Midbrain (tissue), 1 donor: ENCODE data around the gene AMOTL2.
A peak's percentile ranks its signal among the peaks of the same experiment; 100 is the strongest.

ENCODE experiments used
- DNase-seq: peaks from one replicate; lab custom pipeline; 2025; lab: John Stamatoyannopoulos, UW

The AMOTL2 gene

DNA sequence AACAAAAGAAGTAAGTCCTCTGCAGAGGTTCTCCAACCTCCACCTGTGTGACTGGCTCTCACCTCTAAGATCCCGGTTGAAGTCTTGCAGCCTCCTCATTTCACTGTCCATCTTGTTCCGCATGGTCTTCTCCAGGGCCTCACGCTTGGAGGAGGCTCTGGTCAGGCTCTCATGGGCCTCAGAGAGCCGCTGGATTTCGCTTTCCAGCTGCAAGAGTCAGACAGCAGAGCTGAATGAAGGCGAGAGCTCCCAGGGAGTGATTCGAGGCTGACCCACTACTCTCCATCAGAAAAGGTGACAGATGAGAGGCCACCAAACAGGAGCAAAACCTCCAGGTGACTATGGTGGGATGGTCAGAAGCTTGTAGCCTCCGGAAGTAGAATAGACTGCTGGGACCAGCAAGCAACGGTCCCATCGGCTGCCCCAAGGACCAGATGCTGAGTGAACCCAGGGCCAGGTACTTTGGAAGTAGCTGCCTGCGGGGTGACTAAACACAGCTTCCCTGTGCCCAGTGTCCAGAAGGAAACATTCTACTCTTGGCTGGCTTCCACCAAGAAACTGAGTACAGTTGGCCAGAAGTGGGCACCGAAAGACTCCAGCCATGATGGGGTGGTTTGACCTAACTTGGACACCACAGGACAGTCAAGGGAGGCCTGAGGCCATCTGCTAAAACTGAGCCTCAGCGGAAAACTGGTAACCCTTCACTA is 7.9 kb downstream of the AMOTL2 start:
- DNase-seq = no peak

GRCh38 chr3:134365766-134366065 is 8.5 kb downstream of the AMOTL2 start:
- DNase-seq = no peak

GRCh38 chr3:134364936-134365765 is 9.1 kb downstream of the AMOTL2 start:
- DNase-seq = no peak

DNA sequence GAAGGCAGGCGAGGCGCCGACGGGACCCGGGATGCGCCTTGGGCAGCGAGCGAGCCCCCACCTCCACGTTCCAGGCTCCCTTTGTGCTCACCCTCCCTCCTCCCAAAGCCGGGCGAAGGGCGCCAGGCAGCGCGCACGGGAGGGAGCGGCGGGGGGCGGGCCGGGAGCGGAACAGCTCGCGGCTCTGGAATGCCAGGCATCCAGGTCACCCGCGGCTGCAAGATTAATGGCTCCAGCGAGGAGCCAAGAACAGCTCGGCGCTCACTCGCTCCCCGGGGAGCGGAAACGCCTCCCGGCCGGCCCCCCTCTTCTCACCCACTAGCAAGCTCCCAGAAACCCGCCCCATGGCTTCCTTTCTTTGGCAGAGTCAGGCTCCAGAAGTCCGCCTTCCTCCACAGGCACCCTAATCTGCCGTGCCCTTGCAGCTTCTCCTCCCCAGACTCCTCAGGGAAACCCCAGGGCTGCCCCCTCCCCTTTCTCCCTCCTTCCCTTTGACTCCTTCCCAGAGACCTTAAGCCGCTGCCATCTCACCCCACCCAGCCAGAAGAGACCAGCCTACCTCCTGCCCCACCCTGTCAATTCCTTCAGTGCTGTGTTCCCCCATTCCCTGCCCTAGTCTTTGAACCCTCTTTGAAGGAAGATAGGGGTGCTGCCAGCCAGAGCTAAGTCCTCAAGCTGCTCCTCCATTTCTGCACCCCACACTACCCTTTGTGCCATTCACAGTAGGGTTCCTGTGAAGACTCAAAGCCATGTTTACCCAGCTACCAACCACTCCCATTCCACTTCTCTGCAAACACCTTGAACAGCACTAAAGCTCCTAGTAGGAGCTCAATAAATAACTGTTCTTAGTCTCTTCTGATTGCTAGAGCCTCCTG is 9.9 kb downstream of the AMOTL2 start:
- peak; percentile 84 for DNase-seq

DNA sequence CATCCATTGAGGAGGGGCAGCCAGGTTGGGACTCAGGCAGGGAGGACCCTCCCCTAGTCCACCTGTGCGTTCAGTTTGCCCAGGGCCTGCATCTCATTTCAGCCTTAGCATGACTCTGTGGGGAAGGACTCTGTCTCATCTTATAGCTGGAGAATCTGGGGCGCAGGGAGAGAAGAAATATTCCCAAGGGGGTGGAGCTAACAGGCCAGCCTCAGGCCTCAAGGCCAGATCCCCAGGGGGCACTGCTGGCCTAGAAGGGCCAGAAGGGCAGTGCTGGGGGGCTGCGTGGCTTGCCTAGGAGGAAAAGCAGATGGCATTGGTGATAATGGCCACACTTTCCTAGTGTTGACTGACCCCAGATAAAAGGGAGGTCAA is 10.9 kb downstream of the AMOTL2 start:
- DNase-seq = no peak

GRCh38 chr3:134362670-134363380 is 11.4 kb downstream of the AMOTL2 start:
- DNase-seq = no peak

DNA sequence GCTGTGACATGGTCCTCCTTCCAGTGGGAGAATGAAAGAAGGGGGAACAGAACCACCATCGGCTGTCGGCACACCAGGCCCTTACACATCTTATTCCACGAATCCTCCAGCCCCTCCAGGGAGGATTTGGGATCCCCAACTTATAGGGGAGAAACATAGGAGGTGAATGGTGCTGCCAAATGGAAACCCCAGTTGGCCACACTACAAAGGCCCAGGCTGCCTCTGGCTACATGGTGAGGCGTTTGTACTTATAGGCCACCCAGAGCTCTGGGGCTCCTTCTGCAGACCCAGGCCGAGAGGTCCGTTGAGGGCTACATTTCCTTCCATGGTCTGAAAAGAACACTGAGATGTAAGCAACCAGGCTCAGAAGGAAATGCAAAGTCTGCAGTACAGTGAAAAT is 12.0 kb downstream of the AMOTL2 start:
- no peak for DNase-seq

GRCh38 chr3:134361162-134361835 is 12.9 kb downstream of the AMOTL2 start:
- no peak for DNase-seq

DNA sequence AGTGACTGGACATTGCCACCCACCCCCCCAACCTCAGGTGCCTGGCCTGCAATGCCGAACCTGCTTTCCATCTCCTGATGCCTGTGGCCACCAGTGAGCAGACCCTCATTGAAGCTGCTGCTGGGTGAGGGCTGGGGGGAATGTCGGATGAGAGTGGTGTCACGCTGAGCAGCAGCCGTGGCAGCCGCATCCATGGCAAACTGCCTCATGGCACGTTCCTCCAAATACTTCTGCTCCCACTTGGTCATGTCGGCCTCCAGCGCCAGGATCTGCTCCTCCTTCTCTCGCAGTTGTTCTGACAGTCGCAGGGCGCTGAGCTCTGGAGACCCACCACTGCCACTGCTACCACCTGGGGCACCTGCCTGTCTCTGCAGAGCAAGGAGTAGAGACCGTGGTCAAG is 14.2 kb downstream of the AMOTL2 start:
- no peak for DNase-seq

DNA sequence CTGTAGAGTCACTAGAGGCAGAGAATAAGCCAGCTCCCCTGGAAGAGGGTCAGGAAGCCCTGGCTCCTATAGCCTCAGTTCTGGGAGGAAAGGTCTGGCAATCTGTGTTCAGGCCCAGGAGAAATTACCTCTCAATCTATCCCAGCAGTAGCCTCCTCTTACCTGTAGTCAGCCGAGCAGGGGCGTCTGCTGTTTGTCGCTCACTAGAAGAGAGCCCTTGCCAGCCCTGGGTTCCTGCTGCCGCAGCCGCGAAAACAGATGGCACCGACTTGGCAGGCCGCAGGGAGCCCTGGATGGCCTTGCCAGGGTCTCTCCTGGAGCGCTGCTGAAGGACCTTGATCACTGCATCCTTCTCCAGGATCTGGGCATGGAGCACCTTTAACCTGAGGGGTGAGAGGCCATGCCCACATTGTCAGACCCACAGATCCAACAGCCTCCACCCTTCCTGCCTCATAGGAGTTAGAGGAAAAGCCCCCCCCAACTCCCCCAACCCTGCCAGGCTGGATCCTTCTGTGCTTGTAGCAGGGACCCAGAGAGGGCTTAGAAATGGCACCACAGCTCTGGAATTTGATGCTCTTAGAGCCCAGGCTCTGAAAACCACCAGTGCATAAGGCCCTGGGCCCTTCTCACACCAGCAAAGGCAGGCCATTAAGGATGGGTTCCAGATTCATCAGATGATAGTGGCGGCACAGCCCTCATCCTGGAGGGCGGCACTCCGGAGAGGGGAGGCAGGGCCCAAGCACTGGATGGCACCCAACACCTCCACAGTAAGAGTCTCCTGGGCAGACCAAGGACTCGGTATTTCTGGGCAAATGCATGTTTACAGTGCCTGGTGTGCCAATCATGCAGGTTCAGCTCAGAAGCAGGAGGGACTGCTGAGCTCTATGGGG is 14.9 kb downstream of the AMOTL2 start:
- DNase-seq = no peak

DNA sequence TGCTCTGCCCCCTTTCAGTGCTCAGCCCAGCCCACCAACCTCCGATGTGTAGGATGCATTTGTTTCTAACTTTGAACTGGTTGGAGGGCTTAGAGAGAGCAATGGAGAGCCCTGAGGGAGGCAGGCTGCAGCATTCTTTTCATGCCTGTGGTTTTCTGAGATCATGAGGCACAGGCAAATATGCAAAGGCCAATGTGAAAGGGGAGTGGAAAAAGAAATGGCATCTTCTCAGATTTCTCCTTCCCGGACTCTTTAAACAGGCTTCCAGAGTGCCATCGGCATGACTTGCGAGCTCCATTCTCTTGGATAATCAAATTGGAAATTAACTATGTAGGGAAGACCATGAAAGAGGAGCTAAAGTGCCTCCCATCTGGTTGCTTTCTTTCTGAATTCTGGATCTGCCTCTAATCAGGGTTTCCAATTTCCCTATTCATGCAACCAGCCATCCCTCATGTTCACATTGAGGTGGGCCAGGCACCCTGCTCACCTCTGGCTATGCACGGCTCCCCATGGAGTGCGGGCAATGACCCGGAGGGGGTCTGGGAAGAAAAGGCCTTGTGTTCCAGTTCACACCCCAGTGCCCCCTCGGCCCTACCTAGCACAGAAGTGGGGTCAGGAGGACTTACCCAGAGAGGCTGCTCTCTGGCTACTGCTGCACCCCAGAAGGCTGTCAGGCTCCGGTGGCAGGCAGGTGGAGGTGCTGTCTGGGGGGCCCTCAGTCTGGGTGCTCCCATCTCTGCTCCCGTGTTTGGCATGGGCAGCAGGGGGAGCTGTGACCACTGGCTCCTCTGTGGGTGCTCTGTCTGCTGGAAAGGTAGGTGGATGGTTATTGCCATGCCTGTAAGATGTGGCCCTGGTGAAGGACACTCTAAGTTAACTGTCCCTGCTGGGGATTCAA is 16.1 kb downstream of the AMOTL2 start:
- no peak for DNase-seq

- no peak for DNase-seq
Measured at GRCh38 chr3:134357261-134357913, 16.9 kb downstream of the AMOTL2 start.

- DNase-seq = no peak
Measured at GRCh38 chr3:134356411-134357040, 17.7 kb downstream of the AMOTL2 start.

DNA sequence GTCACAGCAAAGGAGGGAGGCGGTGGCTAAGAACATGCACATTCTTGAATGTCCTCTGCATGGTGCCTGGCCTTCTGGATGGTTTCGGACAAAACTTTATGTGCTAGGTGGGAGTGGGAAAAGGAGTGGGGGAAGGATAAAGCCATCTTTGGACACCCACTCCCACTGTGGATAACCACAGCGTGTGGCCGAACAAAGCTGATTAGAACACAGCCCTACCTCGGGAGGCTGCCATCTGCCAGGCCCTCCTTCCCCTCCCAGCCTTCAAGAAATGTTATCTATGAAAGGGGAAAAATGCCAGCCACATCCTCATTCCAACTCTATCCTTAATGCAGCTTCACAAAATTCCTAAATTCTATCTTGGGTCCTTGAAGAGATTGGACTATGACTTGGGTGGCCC is 18.8 kb downstream of the AMOTL2 start:
- no peak for DNase-seq

DNA sequence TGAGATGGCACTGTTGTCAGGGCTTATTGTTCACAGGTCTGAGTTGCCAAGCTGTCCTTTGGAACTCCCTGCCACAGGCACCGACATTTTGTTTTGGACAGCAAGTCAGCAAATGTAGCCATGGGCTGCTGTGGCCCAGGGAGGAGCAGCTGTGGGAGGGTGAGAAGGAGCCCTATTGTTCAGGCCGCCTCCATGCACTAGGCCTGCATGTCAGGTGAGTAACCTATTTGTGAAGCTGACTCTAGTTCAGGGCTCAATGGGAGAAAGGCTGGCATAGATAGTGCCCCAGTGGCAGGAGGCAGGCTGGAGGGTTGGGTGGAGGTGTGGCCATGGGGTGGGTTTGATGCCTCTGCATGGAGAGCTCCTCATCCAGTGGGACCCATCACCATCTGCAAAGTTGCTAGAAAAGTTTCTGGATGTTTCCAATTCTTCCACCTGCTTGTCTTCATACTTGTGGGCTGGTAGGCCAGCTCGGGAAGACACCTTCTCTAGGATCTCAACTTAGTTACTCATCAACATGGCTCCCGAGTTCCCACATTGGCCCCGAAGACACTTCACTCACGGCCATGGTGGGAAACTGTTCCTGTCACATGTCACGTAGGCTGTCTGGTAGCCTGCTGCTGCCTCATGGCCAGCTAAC is 19.5 kb downstream of the AMOTL2 start:
- DNase-seq = no peak

DNA sequence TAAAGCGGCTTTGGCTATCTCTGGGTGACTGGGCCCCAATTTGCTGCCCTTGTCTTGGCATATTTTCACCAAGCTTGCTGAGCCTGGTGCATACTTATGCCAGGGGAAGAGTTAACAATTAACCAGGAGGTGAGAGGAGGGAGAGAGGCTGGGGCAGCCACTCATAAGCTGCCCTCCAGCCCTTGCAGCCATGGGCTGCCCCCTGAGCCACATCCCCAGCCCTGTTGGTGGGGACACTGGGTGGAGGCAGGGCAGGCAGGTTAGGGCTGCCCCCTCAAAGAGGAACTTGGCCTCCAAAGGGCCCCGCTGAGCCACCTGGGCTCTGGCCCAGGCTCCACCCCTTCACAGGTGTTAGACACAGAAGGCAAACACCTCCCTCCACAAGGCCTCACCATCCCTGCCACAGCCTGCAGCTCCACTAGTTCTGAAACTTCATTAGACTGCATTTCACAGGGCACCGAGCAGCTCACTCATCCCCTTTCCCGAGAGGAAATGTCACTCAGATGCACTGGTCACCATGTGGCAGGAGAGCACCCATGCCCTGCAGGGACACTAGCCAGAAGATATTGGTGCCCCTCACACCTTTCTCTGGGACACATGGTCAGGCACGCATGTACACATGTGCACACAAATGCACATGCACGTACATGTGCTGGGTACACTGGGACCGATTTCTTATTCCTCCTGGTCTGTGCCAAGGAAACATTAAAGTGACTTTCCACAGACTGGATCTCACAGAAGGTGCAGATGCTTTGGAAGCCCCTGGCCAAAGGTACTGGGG is 20.2 kb downstream of the AMOTL2 start:
- no peak for DNase-seq

DNA sequence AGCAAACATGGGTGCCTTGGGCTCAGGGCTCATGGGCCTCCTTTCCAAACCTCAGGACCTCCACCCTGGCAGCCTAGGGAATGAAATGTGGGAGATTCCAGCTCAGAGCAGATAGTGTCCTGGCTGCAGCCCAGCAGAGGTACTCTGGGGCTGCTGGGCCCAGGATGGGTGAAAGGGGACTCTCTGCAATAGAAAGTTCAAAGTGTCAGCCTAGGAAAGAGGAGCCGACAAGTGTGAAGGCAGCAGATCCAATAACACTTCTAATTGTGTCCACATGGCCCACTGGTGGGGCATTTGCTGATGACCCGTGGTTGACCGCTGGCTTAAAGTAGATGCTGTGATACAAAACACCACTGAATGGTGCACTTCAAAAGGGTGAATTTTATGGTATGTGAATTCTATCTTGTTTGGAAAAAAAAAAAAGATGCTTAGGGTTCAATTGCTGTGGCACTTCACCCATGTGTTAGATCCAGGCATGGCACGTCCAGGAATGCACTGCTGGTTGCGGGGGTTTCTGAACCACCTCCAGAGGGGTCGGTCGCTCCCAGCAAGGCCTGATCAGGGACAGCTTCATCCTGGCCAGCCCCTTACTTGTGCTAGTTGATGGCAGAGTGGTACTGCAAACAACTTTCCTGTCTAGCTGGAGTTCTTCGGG is 20.9 kb downstream of the AMOTL2 start:
- no peak for DNase-seq
